Esophagus squamous epithelium (tissue), 4 donors: ENCODE results near the gene CLCNKA.

ENCODE experiments used
- CTCF ChIP-seq, 6 experiments: fragments of 450-650 bp in 4 of 6; fragments of 200-600 bp in 2 of 6; sonication (generic) in 2 of 6; IDR thresholded peaks; one replicate each; pipeline ENCODE4 v1.5.1; 2016 to 2019; ENCODE audit warnings: antibody characterized with exemption in 6 of 6, mild to moderate bottlenecking in 4 of 6, moderate library complexity in 4 of 6
- POLR2A ChIP-seq, 4 donors: fragments of 450-650 bp; IDR thresholded peaks; one replicate each; pipeline ENCODE4 v1.6.1; 2017; ENCODE audit warnings: antibody characterized with exemption in 4 of 4, mild to moderate bottlenecking in 4 of 4, moderate library complexity in 3 of 4

GRCh38 chr1:16064536-16065268 lies 42.9 kb downstream of the CLCNKA start:
- TF ChIP-seq POLR2A (IDR thresholded peaks at IDR 0.05) (no peak), CTCF (IDR thresholded peaks at IDR 0.05) (no peak)
